Measurements from ENCODE around the gene THTPA.
"Not testable (repeated sequence)": the region's sequence is repeated elsewhere in the genome, so short reads cannot be mapped to it uniquely, and the experiment has no call there.

Gene THTPA

GRCh38 chr14:23533652-23534435 is 22.2 kb upstream of the THTPA start:
- DNase-seq, result no peak

GRCh38 chr14:23535943-23536342 is 20.1 kb upstream of the THTPA start:
- DNase-seq, result no peak

DNA sequence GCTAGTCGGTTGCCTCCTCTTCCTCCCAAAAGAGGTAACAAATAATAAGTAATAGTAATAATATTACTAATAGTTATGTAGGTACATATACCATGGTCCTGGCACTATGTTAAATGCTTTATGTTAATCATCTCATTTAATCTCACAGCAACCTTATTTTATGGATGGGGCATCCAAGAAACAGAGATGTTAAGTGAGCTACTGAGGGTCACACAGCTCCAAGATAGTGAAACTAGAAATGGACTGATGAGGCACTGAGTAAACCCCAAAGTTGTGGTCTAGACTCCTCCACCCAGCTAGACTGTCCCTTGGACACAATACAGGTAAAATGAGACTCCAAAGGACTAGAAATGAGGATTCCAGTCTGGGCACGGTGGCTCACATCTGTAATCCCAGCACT is 19.6 kb upstream of the THTPA start:
- DNase-seq, result no peak

DNA sequence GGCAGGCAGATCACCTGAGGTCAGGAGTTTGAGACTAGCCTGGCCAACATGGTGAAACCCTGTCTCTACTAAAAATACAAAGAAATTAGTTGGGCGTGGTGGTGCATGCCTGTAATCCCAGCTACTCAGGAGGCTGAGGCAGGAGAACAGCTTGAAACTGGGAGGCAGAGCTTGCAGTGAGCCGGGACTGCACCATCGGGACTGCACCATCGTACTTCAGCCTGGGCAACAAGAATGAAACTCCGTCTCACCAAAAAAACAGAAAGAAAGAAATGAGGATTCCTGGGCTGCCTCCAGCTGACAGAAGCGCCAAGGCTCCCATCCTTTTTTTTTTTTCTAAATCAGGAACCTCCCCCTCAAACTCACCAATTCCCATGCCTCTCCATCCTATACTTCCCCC is 19.2 kb upstream of the THTPA start:
- DNase-seq, result not testable (repeated sequence)

DNA sequence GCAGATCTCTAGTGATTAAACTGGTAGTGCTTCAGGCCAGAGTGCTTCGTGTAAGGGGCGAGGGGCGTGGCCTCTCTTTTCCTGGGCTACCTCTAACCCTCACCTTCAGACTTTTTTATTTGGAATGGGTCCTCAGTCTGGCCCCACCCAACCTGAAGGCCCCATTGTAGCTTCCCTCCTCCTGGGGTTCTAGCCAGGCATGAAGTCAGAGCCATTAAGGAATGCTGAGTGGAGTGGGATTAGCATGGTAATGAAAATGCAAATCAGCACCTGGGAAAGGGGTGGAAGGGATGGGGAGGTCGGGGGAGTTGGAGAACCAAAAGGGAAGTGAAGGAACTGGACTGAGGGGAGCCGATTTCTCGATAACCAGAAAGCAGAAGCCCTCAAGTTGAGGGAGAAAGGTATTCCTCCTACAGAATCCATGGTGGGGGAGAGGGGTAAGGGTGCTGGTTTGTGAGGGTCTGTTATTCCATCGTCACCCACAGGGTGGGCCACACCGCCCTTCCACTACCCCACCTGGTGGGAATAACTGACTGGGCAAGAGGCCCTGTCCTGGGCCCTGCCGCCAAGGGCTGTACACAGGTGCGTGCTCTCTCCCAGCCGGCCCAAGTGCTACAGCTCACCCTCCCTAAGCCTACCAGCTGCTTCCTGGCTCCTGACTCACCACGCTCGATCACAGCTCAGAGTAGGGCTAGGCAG is 18.6 kb upstream of the THTPA start:
- no peak for DNase-seq

GRCh38 chr14:23538050-23538718 is 17.9 kb upstream of the THTPA start:
- DNase-seq, result no peak

- peak in 1 of 2 experiments; percentile 40 for DNase-seq
These were observed 17.3 kb upstream of the THTPA start for GRCh38 chr14:23538785-23539184.

GRCh38 chr14:23539248-23540140 is 16.6 kb upstream of the THTPA start:
- peak in 1 of 2 experiments; percentile 64 for DNase-seq

DNA sequence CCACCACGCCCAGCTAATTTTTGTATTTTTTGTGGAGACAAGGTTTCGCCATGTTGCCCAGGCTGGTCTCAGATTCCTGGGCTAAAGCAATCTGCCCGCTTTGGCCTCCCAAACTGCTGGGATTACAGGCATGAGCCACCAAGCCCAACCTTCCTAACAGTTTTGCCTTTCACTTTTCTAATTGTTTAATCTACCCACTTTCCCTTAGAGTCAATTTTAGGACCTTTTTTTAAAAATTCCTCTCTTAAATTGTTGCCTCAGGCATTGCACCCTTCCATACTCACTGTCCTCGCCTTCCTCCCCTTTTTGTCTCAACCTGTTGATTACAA is 16.0 kb upstream of the THTPA start:
- no peak for DNase-seq

DNA sequence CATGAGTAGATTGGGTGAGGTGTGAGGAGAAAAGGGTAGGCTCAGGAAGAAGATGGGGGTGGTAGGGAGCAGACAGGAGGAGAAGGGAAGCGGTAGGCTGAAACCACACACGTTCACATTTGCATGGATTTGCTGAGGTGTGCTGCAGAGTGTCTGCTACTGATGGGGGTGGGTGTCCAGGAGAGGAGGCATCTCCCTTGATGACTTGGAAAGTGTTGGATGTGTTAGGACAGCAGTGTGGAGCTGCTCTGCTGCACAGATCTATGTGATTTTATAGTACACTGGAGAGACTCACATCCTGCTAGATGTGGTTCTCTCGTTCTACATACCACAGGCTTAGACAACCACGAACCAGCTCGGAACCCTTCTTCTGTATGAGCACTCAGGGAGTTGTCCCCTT is 13.8 kb upstream of the THTPA start:
- no peak for DNase-seq

- no peak for DNase-seq
These were observed 12.7 kb upstream of the THTPA start for GRCh38 chr14:23543403-23543802.

DNA sequence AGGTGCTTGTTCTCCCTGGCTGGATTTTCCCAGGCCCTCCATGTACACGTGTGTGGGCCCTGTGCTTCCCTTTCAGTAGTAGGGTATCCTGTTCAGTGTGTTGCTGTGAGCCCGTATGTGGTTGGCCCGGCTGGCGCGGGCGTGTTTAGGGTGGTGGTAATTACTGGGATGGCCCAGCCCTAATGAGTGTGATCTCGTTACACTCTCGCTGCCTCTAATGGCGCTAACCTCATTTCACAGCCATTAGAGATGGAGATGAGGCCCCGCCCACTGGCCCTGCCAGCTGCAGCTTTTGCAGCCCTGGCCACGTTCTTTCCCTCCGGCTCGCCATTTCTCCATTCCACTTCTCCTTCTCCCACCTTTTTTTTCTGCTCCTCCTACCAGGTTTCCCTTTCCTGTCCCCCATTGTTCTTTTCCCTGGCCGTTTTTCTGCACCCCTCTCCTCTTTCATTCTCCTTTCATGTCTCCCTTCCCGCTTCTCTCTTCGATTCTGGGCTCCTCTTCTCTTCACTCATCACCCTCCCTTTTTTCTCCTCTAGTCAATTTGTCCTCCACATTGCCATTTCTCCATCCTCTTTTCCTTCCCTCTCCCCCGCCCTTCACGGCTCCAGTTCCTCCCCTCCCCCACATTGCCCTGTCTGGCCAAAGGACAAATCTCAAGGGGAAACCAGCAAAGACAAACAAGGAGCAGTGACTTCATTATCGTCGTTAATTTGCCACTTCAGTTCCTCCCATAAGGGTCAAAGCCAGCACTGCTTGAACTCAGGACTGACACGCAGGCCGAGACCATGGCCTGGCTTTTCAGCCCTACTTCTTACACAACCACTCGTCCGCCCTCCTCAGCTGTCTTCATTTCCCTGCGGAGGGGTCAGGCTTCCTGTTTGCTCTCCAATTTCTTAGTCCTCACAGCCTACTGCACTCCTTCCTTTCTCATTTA is 11.3 kb upstream of the THTPA start:
- no peak for DNase-seq

GRCh38 chr14:23545740-23546365 is 10.2 kb upstream of the THTPA start:
- DNase-seq, result no peak

- DNase-seq, result no peak
These were observed 9.5 kb upstream of the THTPA start for GRCh38 chr14:23546450-23547035.

DNA sequence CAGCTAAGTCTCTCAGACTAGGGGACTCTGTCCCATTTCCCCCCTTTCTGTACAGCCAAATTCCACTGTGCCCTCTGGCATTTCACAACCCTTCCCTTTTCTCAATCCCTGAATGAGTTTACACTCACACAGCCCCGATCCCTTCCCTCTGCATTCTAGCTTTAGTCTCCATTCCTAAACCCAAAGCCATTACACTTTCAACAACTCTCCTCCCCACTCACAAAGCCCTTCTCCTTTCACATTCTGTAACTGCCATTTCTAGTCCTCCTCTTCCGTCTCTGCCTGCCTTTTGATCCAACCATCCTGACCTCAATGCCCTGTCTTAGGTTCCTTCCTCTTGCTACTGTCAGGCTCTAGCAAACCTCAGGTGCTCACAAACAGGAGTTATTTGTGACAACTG is 8.1 kb upstream of the THTPA start:
- no peak for DNase-seq

DNA sequence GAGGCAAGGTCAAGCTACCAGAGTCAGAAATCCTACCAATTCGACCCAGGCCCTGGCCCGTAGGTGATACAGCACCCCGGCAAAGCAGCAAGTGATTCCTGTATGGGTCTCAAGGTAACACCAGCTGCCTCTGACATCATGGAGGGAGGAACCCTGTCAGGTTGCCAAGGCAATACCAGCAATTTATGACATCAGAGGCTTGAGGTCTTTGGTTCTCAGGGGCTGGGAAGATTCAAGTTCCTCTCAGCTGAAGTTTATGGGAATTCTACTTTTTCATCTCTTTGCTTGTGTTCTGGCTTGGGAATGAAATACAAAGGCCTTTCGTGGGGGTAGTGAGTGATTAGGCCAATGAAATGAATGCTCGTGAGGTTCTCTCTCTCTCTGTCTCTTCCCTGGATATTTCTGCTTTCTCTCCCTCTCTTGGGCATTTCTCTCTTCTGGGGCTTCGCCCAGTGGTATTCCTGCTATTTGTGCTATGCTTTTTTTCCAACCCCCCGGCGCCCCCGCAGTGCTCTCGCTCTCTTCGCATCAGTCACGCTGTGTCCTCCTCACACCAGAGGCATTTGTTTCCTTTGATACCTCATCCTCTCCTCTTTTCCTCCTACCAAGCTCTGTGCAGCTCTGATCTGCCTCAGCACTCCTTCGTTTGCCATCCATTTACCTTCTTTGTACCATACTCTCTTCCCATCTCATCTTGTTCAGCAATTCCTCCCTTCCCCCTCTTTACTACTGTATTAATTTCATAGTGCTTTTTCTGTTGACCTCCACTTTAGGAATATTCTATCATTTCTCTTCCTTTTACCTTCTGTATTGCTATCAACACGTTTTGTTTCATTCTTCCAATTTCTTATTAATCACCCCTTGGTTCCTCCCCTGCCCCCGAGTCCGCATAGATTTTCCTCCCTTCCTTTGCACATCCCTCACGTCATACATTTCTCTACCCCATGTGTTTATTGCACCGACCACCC is 7.4 kb upstream of the THTPA start:
- DNase-seq, result no peak

- DNase-seq, result no peak
These were observed 5.8 kb upstream of the THTPA start for GRCh38 chr14:23550131-23550811.

DNA sequence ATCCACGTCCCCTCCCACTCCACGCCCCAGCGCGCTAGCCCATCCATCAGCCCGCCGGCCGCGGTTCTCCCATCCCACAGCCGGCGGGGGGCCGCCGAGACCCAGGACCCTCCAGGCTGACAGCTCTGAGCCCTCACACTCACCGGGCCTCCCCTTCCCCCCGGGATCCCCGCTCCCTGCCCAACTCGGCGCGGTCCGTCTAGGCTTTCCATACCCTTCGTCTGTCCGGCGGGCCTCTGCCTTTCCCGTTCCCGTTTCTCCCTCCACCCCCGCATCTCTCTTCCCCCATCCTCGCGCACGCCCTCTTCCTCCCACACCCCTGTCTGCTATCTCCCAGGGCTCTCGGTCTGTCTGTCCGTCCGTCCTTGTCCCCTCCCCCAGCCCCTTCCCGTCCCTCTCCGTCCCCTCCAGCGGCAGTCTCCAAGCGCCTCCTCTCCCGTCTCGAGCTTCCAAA is 5.2 kb upstream of the THTPA start:
- no peak for DNase-seq
